ENCODE results near the gene COL18A1. TPM values are rescaled to one million over a fixed set of nuclear protein-coding genes. Genes with fewer than 3 reads are reported as not detected.

Gene COL18A1
- total RNA-seq, 4 donors from 2014 or later = 97.7 to 173 (median 110) TPM

DNA sequence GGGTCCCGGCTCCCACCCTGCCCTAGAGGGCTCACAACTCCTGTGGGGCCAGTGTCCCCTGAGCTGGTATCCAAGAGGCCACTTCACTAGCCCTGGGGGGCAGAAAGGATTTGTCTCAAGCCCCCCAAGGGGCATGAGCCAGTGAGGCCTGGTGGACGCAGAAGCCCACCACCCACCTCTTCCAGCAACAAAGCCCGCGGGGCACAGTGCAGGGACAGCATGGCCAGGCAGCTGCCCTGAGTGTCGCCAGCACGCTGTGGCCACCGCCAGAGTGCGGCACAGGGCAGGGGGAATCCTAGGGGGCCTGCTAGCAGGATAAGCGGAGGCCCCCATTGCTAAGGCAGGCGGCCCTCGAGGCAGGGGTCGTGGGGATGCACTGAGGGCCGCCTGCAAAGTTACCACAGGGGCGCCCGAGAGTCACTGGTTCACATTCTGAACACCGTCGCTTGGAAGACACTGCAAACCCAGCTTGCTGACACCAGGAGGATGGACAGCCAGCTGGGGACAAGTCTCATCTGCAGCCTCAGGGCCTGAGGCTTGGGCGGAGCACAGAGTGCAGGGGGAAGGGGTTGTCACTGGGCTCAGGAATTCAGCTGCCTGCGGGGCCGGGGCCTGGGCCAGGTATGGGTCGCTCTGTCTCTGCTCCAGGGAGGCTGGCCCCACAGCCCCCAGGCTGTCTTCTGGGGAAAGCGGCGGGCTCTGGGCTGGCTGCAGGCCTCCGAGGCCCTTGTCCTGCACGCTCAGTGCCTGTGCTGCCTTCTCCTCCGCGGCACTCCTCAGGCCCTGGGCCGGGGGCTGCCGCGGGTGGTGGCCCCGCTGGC is 110.5 kb downstream of the COL18A1 start:
- WGBS = 92% methylated on average over 13 of the region's 31 CpGs
- Histone ChIP-seq H3K36me3 (peaks cover 0 to 35% (median 25%) of the 10 kb centered on the region in 4 donors), H3K4me1 (no peaks in the 10 kb centered on the region), H3K27ac (replicated peaks in 1 of 4) (no peak overlapping the region), H3K27me3 (no peaks in the 10 kb centered on the region), H3K9me3 (peaks cover 0 to 29% (median 24%) of the 10 kb centered on the region in 4 donors), H3K4me3 (no peak overlapping the region)
- intact Hi-C loops (cut with DNase I) = no loop called here
- TF ChIP-seq POLR2AphosphoS5 (IDR thresholded peaks at IDR 0.05) (no peak), EP300 (IDR thresholded peaks at IDR 0.05) (no peak), POLR2A (IDR thresholded peaks at IDR 0.05; ENCODE audit: low read depth) (no peak)
- TF ChIP-seq, protein P1, sequence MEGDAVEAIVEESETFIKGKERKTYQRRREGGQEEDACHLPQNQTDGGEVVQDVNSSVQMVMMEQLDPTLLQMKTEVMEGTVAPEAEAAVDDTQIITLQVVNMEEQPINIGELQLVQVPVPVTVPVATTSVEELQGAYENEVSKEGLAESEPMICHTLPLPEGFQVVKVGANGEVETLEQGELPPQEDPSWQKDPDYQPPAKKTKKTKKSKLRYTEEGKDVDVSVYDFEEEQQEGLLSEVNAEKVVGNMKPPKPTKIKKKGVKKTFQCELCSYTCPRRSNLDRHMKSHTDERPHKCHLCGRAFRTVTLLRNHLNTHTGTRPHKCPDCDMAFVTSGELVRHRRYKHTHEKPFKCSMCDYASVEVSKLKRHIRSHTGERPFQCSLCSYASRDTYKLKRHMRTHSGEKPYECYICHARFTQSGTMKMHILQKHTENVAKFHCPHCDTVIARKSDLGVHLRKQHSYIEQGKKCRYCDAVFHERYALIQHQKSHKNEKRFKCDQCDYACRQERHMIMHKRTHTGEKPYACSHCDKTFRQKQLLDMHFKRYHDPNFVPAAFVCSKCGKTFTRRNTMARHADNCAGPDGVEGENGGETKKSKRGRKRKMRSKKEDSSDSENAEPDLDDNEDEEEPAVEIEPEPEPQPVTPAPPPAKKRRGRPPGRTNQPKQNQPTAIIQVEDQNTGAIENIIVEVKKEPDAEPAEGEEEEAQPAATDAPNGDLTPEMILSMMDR (IDR thresholded peaks at IDR 0.05) = no peak
- DNase-seq (ENCODE audit: extremely low spot score) = no peak

DNA sequence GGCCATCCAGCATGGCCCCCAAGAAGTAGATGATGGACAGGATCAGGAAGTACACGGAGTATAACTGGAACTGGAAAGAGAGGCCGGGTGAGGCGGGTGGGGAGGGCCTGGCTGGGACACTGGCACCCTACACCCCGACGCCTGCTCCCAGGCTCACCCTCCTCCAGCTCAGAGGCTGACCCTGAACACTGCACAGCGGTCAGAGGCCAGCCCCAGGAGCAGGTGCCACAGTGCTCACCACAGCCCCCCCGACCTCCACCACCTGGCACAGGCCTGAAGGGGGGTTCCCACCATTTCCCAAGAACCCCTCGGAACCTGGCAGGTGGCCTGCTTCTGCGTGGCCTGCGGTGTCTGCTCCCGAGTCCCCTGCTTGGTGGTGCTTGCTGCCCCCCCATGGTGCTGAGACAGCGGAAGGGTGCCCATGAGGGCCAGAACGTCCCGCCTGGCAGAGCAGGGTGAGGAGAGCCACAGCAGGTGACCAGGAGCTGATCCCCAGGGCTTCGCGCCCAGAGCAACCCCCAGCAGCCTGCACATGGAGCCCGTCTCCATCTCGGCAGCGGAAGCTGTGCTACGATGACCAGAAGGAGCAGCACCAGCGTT is 111.2 kb downstream of the COL18A1 start:
- TF ChIP-seq, protein P1 (IDR thresholded peaks at IDR 0.05) = no peak
- TF ChIP-seq EP300 (IDR thresholded peaks at IDR 0.05) = no peak
- no peak for TF ChIP-seq POLR2AphosphoS5 (IDR thresholded peaks at IDR 0.05)
- TF ChIP-seq POLR2A (IDR thresholded peaks at IDR 0.05; ENCODE audit: low read depth) = no peak
- Histone ChIP-seq H3K27ac (replicated peaks in 1 of 4) (no peak overlapping the region), H3K4me3 (no peak overlapping the region), H3K4me1 (no peaks in the 10 kb centered on the region), H3K36me3 (peaks cover 0 to 30% (median 20%) of the 10 kb centered on the region in 4 donors), H3K9me3 (peaks cover 0 to 35% (median 31%) of the 10 kb centered on the region in 4 donors), H3K27me3 (no peaks in the 10 kb centered on the region)
- 96% methylated on average over 11 of the region's 21 CpGs for WGBS
- DNase-seq (ENCODE audit: extremely low spot score) = no peak
- intact Hi-C loops (cut with DNase I) = no loop called here

DNA sequence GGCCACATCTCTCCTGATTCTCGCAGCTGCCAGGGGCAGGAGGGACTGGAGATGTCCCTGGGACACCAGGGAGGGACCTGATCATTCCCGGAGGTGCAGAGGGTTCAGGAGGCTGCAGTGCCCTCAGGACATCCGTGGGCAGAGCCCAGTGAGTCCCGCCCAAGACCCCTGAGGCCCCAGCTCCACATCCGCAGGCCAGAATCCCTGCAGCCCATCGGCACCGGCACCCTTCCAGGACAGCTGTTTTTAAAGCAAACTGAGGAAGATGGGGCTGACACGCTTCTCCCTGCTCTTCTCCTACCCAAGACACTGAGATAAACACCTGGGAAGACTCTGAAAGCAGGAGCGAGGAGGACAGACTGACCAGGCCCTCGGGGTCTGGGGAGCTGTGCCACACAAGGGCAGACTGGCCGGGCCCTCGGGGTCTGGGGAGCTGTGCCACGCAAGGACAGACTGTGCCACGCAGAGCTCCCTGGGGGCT is 111.7 kb downstream of the COL18A1 start:
- no peak for DNase-seq (ENCODE audit: extremely low spot score)
- TF ChIP-seq EP300 (IDR thresholded peaks at IDR 0.05) = no peak
- TF ChIP-seq POLR2AphosphoS5 (IDR thresholded peaks at IDR 0.05) = no peak
- TF ChIP-seq POLR2A (IDR thresholded peaks at IDR 0.05; ENCODE audit: low read depth) = no peak
- TF ChIP-seq, protein P1 (IDR thresholded peaks at IDR 0.05) = no peak
- H3K36me3 ChIP-seq = peaks cover 0 to 26% (median 15%) of the 10 kb centered on the region in 4 donors
- no peak overlapping the region for H3K27ac ChIP-seq (replicated peaks in 1 of 4)
- 91% methylated on average over 6 of the region's 14 CpGs for WGBS
- H3K9me3 ChIP-seq = peaks cover 0 to 39% (median 34%) of the 10 kb centered on the region in 4 donors
- intact Hi-C loops (cut with DNase I) = no loop called here
- no peaks in the 10 kb centered on the region for H3K27me3 ChIP-seq
- no peaks in the 10 kb centered on the region for H3K4me1 ChIP-seq
- no peak overlapping the region for H3K4me3 ChIP-seq

- TF ChIP-seq, protein P1 (IDR thresholded peaks at IDR 0.05) = no peak
- TF ChIP-seq POLR2AphosphoS5 (IDR thresholded peaks at IDR 0.05) (no peak), POLR2A (IDR thresholded peaks at IDR 0.05; ENCODE audit: low read depth) (no peak), EP300 (IDR thresholded peaks at IDR 0.05) (no peak)
- H3K27ac ChIP-seq (replicated peaks in 1 of 4) = no peak overlapping the region
- no peak overlapping the region for H3K4me3 ChIP-seq
- peaks cover 0 to 19% (median 8%) of the 10 kb centered on the region in 4 donors for H3K36me3 ChIP-seq
- H3K4me1 ChIP-seq = no peaks in the 10 kb centered on the region
- no peak for DNase-seq (ENCODE audit: extremely low spot score)
- WGBS = 87% methylated on average over 12 of the region's 15 CpGs
- H3K27me3 ChIP-seq = no peaks in the 10 kb centered on the region
- intact Hi-C loops (cut with DNase I) = no loop called here
- H3K9me3 ChIP-seq = peaks cover 0 to 41% (median 37%) of the 10 kb centered on the region in 4 donors
Observed at GRCh38 chr21:45517249-45518065, 112.5 kb downstream of the COL18A1 start.
